ENCODE measurements around the gene STIP1. TPM values are rescaled to one million over a fixed set of nuclear protein-coding genes. Genes with fewer than 3 reads are reported as not detected.

Gene STIP1
- total and polyA plus RNA-seq, 9 of the 15 experiments (the other 6 are each of a cell fraction or from before 2014, with no cell fraction given), result 58.1 to 465 (median 346) TPM

DNA sequence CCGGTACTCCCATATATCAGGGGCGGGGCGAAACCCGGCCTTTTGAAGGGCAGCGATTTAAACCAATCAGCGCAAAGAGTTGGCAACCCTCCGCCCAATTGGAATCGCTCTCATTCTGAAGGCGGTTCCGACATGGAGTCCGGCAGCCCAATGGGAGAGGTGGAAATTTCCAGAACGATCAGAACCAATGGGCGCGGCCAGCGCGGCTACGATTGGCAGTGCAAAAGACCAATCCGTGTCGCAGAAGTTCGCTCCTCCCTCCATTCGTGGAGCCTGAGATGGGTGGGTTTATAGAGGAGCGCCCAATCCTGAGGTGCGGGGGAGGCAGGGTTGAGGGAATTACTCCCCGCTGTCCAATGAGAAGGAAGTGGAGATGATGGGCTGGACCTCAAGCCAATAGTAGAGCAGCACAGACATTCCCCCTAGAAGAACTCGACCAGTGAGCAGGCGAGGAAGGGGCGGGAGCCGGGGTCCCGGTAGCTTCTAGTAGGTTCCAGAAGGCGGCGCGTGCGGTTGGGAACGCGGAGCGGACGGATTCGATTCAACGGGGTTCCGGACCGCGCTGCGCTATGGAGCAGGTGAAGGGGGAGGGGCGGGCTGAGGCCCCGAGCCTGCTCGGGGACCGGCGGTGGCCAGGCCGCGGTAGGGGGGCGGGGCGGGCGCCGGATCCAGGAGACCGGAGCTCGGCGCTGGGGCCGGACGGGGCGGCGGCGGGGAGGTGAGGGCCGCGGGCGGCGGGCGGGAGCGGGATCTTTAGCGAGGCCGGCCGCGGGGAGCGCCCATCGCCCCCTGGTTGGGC is at the start of gene STIP1 (continued):
- TF ChIP-seq NONO (IDR thresholded peaks at IDR 0.05; ENCODE audit: low read depth in 2 of 2, low read length in 1 of 2) (no peak), SAP30 (IDR thresholded peaks at IDR 0.05; ENCODE audit: borderline replicate concordance, insufficient read depth, low read depth, low read length, poor library complexity, severe bottlenecking) (no peak), TOE1 (IDR thresholded peaks at IDR 0.05; ENCODE audit: borderline replicate concordance) (0 out of 2 replicates have a peak, but pooled peaks have one; percentile 6), TOE1 (CRISPR knock-in tag; IDR thresholded peaks at IDR 0.05; ENCODE audit: borderline replicate concordance, low read depth) (no peak), POLR2AphosphoS5 (IDR thresholded peaks at IDR 0.05; ENCODE audit: control insufficient read depth, insufficient read depth, low read depth, low read length) (peak; percentile 89), FOXJ2 (tag; IDR thresholded peaks at IDR 0.05) (no peak), SMARCA5 (IDR thresholded peaks at IDR 0.05) (no peak), NFE2 (IDR thresholded peaks at IDR 0.05; ENCODE audit: low read depth) (no peak), ILK (tag; IDR thresholded peaks at IDR 0.05; ENCODE audit: borderline replicate concordance, low read depth) (no peak), TAL1 (IDR thresholded peaks at IDR 0.05) (no peak), ZZZ3 (IDR thresholded peaks at IDR 0.05) (no peak), RBM25 (IDR thresholded peaks at IDR 0.05; ENCODE audit: low read depth, low read length, severe bottlenecking) (peak; percentile 96), ELK3 (CRISPR knock-in tag; IDR thresholded peaks at IDR 0.05) (no peak), HMG20B (CRISPR knock-in tag; IDR thresholded peaks at IDR 0.05) (no peak)
- TF ChIP-seq, protein P1, sequence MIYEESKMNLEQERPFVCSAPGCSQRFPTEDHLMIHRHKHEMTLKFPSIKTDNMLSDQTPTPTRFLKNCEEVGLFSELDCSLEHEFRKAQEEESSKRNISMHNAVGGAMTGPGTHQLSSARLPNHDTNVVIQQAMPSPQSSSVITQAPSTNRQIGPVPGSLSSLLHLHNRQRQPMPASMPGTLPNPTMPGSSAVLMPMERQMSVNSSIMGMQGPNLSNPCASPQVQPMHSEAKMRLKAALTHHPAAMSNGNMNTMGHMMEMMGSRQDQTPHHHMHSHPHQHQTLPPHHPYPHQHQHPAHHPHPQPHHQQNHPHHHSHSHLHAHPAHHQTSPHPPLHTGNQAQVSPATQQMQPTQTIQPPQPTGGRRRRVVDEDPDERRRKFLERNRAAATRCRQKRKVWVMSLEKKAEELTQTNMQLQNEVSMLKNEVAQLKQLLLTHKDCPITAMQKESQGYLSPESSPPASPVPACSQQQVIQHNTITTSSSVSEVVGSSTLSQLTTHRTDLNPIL (CRISPR knock-in tag; IDR thresholded peaks at IDR 0.05), result no peak
